DMS 273 treated with DMSO at 0.1 percent for 48 hours (cell line): ENCODE data around the gene DAP.
A peak's percentile ranks its signal among the peaks of the same experiment; 100 is the strongest.
"Not testable (repeated sequence)": the region's sequence is repeated elsewhere in the genome, so short reads cannot be mapped to it uniquely, and the experiment has no call there.

Experiments used
- DNase-seq: peaks from one replicate; lab custom pipeline; 2025; lab: John Stamatoyannopoulos, UW

DAP gene

GRCh38 chr5:10671041-10672008 is 89.7 kb downstream of the DAP start:
- no peak for DNase-seq

DNA sequence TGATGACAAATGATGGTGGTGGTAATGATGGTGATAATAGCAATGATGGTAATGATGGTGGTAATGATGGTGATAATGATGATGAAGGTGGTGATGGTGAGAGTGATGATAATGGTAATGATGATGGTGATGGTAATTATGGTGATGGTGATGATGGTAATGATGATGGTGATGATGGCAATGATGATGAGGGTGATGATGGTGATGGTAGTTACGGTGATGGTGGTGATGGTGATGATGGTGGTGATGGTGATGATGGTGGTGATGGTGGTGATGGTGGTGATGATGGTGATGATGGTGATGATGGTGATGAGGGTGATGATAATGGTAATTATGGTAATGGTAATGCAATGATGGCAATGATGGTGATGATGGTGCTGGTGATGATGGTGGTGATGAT is 91.1 kb downstream of the DAP start:
- DNase-seq, result no peak

DNA sequence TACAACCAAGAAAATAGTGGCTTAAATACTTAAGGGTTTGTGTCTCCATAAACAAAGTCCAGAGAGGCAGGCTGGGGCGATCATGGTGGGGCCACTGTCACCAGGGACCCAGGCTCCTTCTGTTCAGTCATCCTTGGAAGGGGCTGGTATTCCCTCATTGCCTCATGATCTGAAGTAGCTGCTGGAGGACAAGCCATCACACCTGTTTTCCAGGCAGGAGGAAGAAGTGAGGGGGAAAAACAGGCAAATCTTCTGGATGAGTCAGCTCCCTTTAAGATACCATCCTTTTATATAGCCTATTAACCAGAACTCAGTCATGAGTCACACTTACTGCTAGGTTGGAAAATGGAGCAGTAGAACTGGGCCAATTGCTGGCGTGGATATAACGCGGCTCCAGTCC is 92.3 kb downstream of the DAP start:
- DNase-seq, result no peak

DNA sequence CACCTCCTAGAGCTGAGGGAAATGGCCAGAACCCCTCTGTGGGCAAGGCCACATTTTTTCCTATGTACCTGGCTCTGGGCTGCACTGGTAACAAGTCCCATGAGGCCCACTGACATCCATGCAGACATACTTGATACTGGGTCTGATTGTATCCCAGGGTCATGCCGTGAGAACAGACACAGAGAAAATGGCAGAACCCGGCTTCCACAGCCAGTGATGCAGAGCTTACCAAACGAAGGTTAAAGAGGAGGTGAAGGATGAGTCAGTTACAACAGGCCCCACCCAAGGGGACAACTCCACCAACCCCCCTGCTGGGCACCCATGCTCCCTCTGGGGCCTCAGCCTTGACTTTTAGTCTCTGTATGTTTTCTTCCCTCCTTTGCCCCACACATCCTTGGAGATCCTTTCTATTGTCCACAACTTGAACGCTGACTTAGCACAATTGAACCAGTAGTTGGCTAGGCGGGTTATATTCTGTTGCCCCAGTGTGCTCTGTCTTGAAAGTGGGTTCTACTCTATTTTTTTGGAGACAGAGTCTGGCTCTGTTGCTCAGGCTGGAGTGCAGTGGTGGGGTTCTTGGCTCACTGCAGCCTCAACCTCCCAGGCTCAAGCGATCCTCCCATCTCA is 93.5 kb downstream of the DAP start:
- DNase-seq, result no peak

- no peak for DNase-seq
Observed at GRCh38 chr5:10666531-10667299, 94.3 kb downstream of the DAP start.

- DNase-seq, result no peak
Observed at GRCh38 chr5:10665799-10666198, 95.2 kb downstream of the DAP start.

- DNase-seq, result not testable (repeated sequence)
Observed at GRCh38 chr5:10664180-10664769, 96.8 kb downstream of the DAP start.

DNA sequence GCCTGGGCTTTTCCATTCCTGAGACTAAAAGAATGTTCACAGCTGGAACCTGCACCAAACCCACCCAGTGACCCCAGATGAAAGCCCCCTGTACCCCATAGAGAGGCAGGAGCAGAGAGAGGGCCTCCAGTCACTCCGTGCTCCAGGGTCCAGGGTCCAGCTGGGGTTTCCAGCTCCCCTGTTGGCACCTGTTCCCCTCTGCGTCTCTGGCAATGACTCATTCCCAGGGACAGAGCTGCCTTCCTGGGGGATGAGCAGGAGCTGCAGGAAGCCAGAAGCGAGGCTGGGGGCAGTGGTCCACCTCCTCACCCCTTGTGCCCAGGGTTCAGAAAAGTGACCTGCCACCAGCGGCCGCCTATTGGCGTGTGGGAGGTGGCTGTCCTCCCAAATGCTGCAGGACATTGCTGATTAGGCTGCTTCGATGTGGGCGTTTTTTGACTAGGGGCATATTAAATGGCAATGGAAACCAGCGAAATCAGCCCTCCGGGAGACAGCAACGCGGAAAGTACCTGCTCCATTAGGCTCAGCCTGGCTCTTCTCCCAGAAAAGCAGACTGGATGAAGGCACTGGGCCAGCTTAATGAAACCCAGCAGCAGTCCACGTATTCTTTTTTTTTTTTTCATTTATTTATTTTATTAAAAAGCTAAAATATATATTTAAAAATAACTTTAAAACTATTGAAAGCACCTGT is 97.4 kb downstream of the DAP start:
- DNase-seq, result peak; percentile 23

DNA sequence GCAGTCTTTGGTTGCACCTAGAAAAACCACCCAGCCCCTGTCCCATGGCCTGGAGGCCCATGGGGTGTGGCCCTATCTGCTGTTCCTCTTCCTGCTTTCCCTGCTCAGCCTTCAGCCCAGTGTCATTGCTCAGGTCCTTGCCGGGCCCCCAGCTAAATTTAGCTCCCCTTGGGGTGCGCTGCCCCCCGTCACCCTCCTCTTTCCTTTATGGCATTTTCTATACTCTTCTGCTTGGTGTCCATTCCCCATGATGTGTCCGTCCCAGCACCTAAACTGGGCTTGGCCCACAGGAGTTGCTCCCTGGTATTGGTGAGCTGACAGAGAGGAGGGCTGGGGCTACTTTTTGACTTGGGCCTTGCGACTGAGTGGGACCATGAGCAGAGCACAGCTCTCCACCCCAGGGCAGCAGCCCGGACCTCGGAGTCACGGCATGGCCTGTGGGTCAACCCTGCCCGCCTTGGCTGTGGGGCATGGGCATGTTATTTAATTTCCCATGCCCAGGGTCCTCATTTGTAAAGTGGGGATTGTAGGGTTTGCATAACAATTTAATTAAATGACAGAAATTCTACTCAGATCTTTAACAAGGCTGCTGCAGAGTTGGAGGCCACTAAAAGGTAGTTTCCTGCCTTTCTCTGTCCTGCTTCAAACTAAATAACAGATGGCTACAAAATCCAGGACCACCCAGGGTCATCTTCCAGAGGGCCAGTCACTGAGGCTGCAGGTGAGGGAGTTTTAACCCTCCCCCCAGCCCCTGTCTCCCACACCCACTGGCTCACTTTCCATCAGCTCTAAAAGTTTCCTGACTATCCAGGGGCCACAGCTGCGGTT is 98.2 kb downstream of the DAP start:
- DNase-seq, result no peak

- no peak for DNase-seq
Observed at GRCh38 chr5:10662083-10662482, 99.0 kb downstream of the DAP start.

GRCh38 chr5:10661401-10661800 is 99.6 kb downstream of the DAP start:
- no peak for DNase-seq

GRCh38 chr5:10660720-10661387 is 100.2 kb downstream of the DAP start:
- DNase-seq, result no peak

GRCh38 chr5:10660135-10660534 is 100.9 kb downstream of the DAP start:
- DNase-seq, result no peak

GRCh38 chr5:10658265-10658664 is 102.8 kb downstream of the DAP start:
- no peak for DNase-seq

GRCh38 chr5:10655972-10656830 is 104.8 kb downstream of the DAP start:
- DNase-seq, result no peak

- DNase-seq, result no peak
Observed at GRCh38 chr5:10655161-10655971, 105.7 kb downstream of the DAP start.

DNA sequence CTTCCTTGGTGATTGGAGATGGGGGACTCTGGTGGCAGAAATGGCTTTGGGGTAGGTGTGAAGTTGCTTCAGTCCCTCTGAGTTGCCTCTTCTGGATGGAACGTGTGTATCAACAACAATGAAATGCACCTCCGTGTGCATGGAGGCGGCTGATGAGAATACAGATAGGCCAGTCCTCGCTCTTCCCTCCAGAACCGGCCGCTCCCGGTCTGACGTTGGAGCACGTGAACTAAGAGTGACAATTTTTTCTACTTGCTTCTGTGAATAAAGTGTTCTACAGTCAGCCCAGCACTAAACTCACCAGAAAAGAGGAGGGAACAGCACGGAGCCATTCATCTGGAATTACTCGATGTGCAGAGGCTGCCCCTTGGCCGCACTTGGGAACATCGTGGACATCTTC is 106.5 kb downstream of the DAP start:
- DNase-seq, result no peak

DNA sequence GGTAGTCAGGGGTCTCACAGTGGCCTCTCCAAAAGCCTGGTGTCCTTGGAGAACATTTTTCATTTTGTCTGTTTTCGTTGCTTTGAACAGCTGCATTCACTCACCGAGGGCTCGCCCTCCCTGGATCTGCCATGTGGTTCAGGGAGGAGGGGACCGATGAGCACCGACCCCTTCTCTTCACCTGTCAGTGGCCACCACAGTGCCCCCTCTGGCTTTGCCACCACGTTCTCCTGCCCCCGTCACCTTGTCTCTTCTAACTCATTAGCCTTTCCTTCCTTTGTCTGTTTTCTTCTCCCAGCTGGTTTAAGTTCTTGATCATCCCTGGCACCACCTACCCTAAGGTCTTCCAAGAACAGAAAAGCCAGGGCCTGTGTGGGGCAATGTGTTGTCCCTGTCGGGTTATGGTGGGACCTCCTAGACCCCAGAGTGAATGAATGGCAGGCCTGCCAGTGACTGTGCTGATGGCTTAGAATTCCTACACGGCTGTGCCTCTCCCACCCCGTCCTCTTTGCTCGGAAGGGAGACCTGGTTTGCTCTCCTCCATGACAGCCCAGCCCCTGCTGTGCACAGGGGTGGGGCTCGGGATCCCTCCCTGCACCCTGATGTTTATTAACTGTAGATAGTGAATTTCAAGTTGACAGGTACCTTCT is 107.2 kb downstream of the DAP start:
- no peak for DNase-seq
